GM12878 (cell line): Measurements from ENCODE around the gene TOPBP1. TPM values are rescaled to one million over a fixed set of nuclear protein-coding genes. Genes with fewer than 3 reads are reported as not detected.

ENCODE experiments used
- ATAC-seq: fragments of 200-7000 bp; cut with Tn5 transposase; 3 replicates; pipeline ENCODE4 v1.9.1; 2020; ENCODE audit warnings: mild to moderate bottlenecking, moderate library complexity
- BruUV-seq: library from RNA; stranded (reverse); fragments of 400-500 nt; replicated peaks from 2 replicates; lab custom pipeline; 2021; lab: Mats Ljungman, UMichigan
- CTCF ChIA-PET: fragments of 300-600 bp; sonication (Branson Sonifier 250); formaldehyde crosslinking; extraction: SDS; loops from one replicate; lab custom pipeline; 2021; ENCODE audit warnings: inconsistent platforms; lab: Yijun Ruan, JAX
- POLR2A ChIA-PET: fragments of 350-600 bp; formaldehyde crosslinking; extraction: SDS; loops from one replicate; lab custom pipeline; 2021; ENCODE audit warnings: inconsistent platforms; lab: Charles Lee
- RAD21 ChIA-PET: fragments of 300-600 bp; sonication (Branson Sonifier 250); formaldehyde crosslinking; loops from one replicate; lab custom pipeline; 2023; ENCODE audit warnings: antibody characterized with exemption; ENCODE audit not compliant: unreplicated experiment; lab: Charles Lee
- SMC1A ChIA-PET: fragments of 300-600 bp; sonication (Branson Sonifier 250); formaldehyde crosslinking; loops from one replicate; lab custom pipeline; 2023; ENCODE audit not compliant: unreplicated experiment, uncharacterized antibody; lab: Charles Lee
- DNase-seq: peaks from one replicate; pipeline ENCODE4 v3.0.0-alpha.2; 2011; ENCODE audit warnings: low read depth, low spot score
- FAIRE-seq: peaks from 3 replicates; lab custom pipeline; 2011; peaks lifted over from hg19 to GRCh38; lab: Jason Lieb, UNC
- H2AFZ ChIP-seq: 2 replicates; pipeline ENCODE4 v1.6.0; 2011; ENCODE audit warnings: low read depth, low read length, control low read depth; ENCODE audit not compliant: control insufficient read depth
- H3K27ac ChIP-seq: 2 replicates; pipeline ENCODE4 v1.5.1; 2011; ENCODE audit warnings: control low read depth; ENCODE audit not compliant: control insufficient read depth, insufficient read depth
- H3K27me3 ChIP-seq, 2 experiments: replicated peaks in 1 of 2; 2 replicates each; pipeline versions ENCODE4 v1.6.0 to v1.6.1; 2011; ENCODE audit warnings: low read length in 1 of 2; ENCODE audit not compliant: control insufficient read depth in 2 of 2, insufficient read depth in 2 of 2
- H3K36me3 ChIP-seq, 2 experiments: 2 replicates each; pipeline ENCODE4 v1.5.1; 2011; ENCODE audit warnings: low read length in 1 of 2; ENCODE audit not compliant: control insufficient read depth in 2 of 2, insufficient read depth in 2 of 2
- H3K4me1 ChIP-seq: 2 replicates; pipeline ENCODE4 v1.6.1; 2011; ENCODE audit warnings: mild to moderate bottlenecking, low read length, moderate library complexity, mixed read lengths; ENCODE audit not compliant: control insufficient read depth, insufficient read depth
- H3K4me2 ChIP-seq: 2 replicates; pipeline ENCODE4 v1.6.0; 2011; ENCODE audit warnings: control low read depth; ENCODE audit not compliant: control insufficient read depth, insufficient read depth
- H3K4me3 ChIP-seq: fragments of 200-600 bp; sonication (generic); 2 replicates; pipeline ENCODE4 v1.5.1; 2016
- H3K79me2 ChIP-seq: 2 replicates; pipeline ENCODE4 v1.6.0; 2011; ENCODE audit warnings: low read length; ENCODE audit not compliant: control insufficient read depth, insufficient read depth
- H3K9ac ChIP-seq: 2 replicates; pipeline ENCODE4 v1.8.0; 2011; ENCODE audit warnings: low read length, control low read depth, mixed read lengths; ENCODE audit not compliant: control insufficient read depth, insufficient read depth
- H3K9me3 ChIP-seq: replicated peaks from 3 replicates; pipeline ENCODE4 v1.5.1; 2011; ENCODE audit warnings: mild to moderate bottlenecking, low read length; ENCODE audit not compliant: control insufficient read depth, insufficient read depth
- H4K20me1 ChIP-seq: 2 replicates; pipeline ENCODE4 v1.6.0; 2011; ENCODE audit not compliant: control insufficient read depth, insufficient read depth
- JUNB ChIP-seq: IDR thresholded peaks from 2 replicates; pipeline ENCODE4 v1.6.1; 2016; ENCODE audit warnings: antibody characterized with exemption, mild to moderate bottlenecking
- SMC3 ChIP-seq: IDR thresholded peaks from 2 replicates; pipeline ENCODE4 v1.6.1; 2011; ENCODE audit warnings: low read length, improper control_type of control experiment, borderline replicate concordance
- WGBS: methylation state at CpG from one replicate; pipeline ENCODE4 v1.1.6; 2016; ENCODE audit warnings: low lambda C conversion rate; ENCODE audit not compliant: insufficient replicate concordance, insufficient coverage; ENCODE audit errors: missing lambda C conversion rate; 5-methylcytosine and 5-hydroxymethylcytosine counted together
- in situ Hi-C: fragments of 300-500 bp; cut with MboI; formaldehyde crosslinking; loops from 9 replicates; pipeline ENCODE4 v1.14.3; 2018; ENCODE audit warnings: mixed read lengths
- intact Hi-C: fragments of 100-400 bp; cut with micrococcal nuclease; formaldehyde crosslinking; loops from one replicate; pipeline ENCODE4 v1.14.2; 2022; ENCODE audit not compliant: unreplicated experiment
- polyA plus RNA-seq, 11 experiments: library from polyadenylated mRNA; depleted of rRNA in 4 of 11; unstranded in 6 of 11; stranded (reverse) in 5 of 11; fragments of >200 nt; fragmentation: Nextera tagmentation in 4 of 11; fragmentation: Illumina TruSeq in 1 of 11; extraction: Ambion mirVana in 4 of 11; extraction: Trizol in 1 of 11; gene quantifications; 1 replicate in 1 of 11; 2 replicates in 10 of 11; pipeline versions ENCODE4 v1.2.1 to v1.2.3, GENCODE V29; 2011 to 2016; ENCODE audit warnings: inconsistent platforms in 2 of 11, missing spikeins in 2 of 11, low read depth in 1 of 11
- total RNA-seq, 4 experiments: library from RNA; depleted of rRNA in 3 of 4; stranded (reverse); fragments of >200 nt in 3 of 4; fragmentation: Illumina TruSeq in 1 of 4; extraction: Trizol in 1 of 4; gene quantifications; 2 replicates each; pipeline versions ENCODE4 v1.2.1 to v1.2.3, GENCODE V29; 2013 to 2021
- TF ChIP-seq, protein P1 (sequence below): fragments of 450-650 bp; IDR thresholded peaks from 2 replicates; pipeline ENCODE4 v1.6.1; 2017; ENCODE audit warnings: low read depth, mild to moderate bottlenecking, moderate library complexity

Gene TOPBP1
- total and polyA plus RNA-seq, 10 of the 15 experiments (the other 5 are each of a cell fraction or from before 2014, with no cell fraction given), result 18.3 to 99.3 (median 61.5) TPM

GRCh38 chr3:133655731-133656515, 5.8 kb downstream of the TOPBP1 start:
- ATAC-seq, result no peak
- Histone ChIP-seq H3K27me3 (no peaks in the 10 kb centered on the region), H3K4me3 (no peak overlapping the region), H3K9ac (no peak overlapping the region), H3K79me2 (peaks cover 34% of the 10 kb centered on the region), H3K9me3 (no peaks in the 10 kb centered on the region), H3K4me2 (no peak overlapping the region), H3K27ac (no peak overlapping the region), H4K20me1 (no peaks in the 10 kb centered on the region), H3K4me1 (no peaks in the 10 kb centered on the region), H2AFZ (no peak overlapping the region), H3K36me3 (peaks cover 1 to 27% of the 10 kb centered on the region in 2 experiments)
- FAIRE-seq, result no peak
- ChIA-PET CTCF (interaction anchor here (1.0 kb wide), 1 partner anchor 191 kb away, joined by 3 read pairs; no protein-coding TSS in a partner anchor), RAD21 (no interaction called here), SMC1A (interaction anchor here (0.9 kb wide), 1 partner anchor 23 kb away, joined by 3 read pairs; no protein-coding TSS in a partner anchor), POLR2A (interaction anchor here (1.2 kb wide), 1 partner anchor 56 kb away, joined by 4 read pairs; no protein-coding TSS in a partner anchor)
- DNase-seq, result no peak
- BruUV-seq, result no TSS peak
- WGBS, result 95% methylated on average over 4 of the region's 4 CpGs
- in situ Hi-C loops, result no loop called here
- intact Hi-C loops, result no loop called here
- TF ChIP-seq JUNB, result no peak
- TF ChIP-seq, protein P1, sequence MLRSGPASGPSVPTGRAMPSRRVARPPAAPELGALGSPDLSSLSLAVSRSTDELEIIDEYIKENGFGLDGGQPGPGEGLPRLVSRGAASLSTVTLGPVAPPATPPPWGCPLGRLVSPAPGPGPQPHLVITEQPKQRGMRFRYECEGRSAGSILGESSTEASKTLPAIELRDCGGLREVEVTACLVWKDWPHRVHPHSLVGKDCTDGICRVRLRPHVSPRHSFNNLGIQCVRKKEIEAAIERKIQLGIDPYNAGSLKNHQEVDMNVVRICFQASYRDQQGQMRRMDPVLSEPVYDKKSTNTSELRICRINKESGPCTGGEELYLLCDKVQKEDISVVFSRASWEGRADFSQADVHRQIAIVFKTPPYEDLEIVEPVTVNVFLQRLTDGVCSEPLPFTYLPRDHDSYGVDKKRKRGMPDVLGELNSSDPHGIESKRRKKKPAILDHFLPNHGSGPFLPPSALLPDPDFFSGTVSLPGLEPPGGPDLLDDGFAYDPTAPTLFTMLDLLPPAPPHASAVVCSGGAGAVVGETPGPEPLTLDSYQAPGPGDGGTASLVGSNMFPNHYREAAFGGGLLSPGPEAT, result no peak
- no peak for TF ChIP-seq SMC3
